Liver (tissue), 9 donors: ENCODE data around the gene MYF5. TPM values are rescaled to one million over a fixed set of nuclear protein-coding genes. Genes with fewer than 3 reads are reported as not detected.

ENCODE experiments used
- DNase-seq: peaks from one replicate; pipeline ENCODE4 v3.0.0-alpha.2; 2017; ENCODE audit warnings: low spot score
- H3K27ac ChIP-seq, 2 donors: one replicate each; pipeline ENCODE4 v1.7.0; 2013; ENCODE audit warnings: inconsistent platforms in 2 of 2, low read length in 2 of 2, control low read depth in 1 of 2, low read depth in 1 of 2, mild to moderate bottlenecking in 1 of 2
- H3K27me3 ChIP-seq, 4 donors: one replicate each; pipeline versions ENCODE4 v1.6.1 to v1.7.0; 2013; ENCODE audit warnings: low read length in 3 of 4, inconsistent platforms in 1 of 4, mild to moderate bottlenecking in 1 of 4, moderate library complexity in 1 of 4; ENCODE audit not compliant: control insufficient read depth in 4 of 4, insufficient read depth in 4 of 4
- H3K36me3 ChIP-seq, 4 donors: one replicate each; pipeline versions ENCODE4 v1.6.1 to v1.7.0; 2013; ENCODE audit warnings: low read length in 3 of 4, mild to moderate bottlenecking in 3 of 4, low read depth in 1 of 4, moderate library complexity in 1 of 4; ENCODE audit not compliant: control insufficient read depth in 4 of 4, insufficient read depth in 3 of 4
- H3K4me1 ChIP-seq, 4 donors: one replicate each; pipeline versions ENCODE4 v1.6.1 to v1.7.0; 2013; ENCODE audit warnings: low read length in 3 of 4, mild to moderate bottlenecking in 3 of 4, moderate library complexity in 1 of 4; ENCODE audit not compliant: control insufficient read depth in 4 of 4, insufficient read depth in 4 of 4
- H3K4me3 ChIP-seq, 3 donors: one replicate each; pipeline versions ENCODE4 v1.6.1 to v1.7.0; 2013; ENCODE audit warnings: low read length in 3 of 3, control low read depth in 1 of 3, low read depth in 1 of 3, mild to moderate bottlenecking in 1 of 3
- H3K9ac ChIP-seq, 2 donors: one replicate each; pipeline ENCODE4 v1.7.0; 2013; ENCODE audit warnings: low read length in 2 of 2, mild to moderate bottlenecking in 2 of 2, moderate library complexity in 2 of 2, control low read depth in 1 of 2, low read depth in 1 of 2
- H3K9me3 ChIP-seq, 4 donors: one replicate each; pipeline versions ENCODE4 v1.6.1 to v1.7.0; 2013; ENCODE audit warnings: low read length in 3 of 4; ENCODE audit not compliant: control insufficient read depth in 4 of 4
- CTCF ChIP-seq: fragments of 150-350 bp; IDR thresholded peaks from 2 replicates; pipeline ENCODE4 v1.5.1; 2017; ENCODE audit warnings: improper control_type of control experiment, low read depth, low read length; ENCODE audit not compliant: missing input control
- EGR1 ChIP-seq, 2 donors: IDR thresholded peaks; 2 replicates each; pipeline ENCODE4 v1.6.1; 2016 to 2018; ENCODE audit warnings: antibody characterized with exemption in 2 of 2, low read depth in 2 of 2
- FOXA1 ChIP-seq: IDR thresholded peaks from 2 replicates; pipeline ENCODE4 v1.6.1; 2016; ENCODE audit warnings: antibody characterized with exemption
- FOXA2 ChIP-seq: IDR thresholded peaks from 2 replicates; pipeline ENCODE4 v1.6.1; 2016; ENCODE audit warnings: antibody characterized with exemption
- HNF4A ChIP-seq, 2 donors: conservative IDR thresholded peaks; 2 replicates each; pipeline ENCODE4 v1.6.1; 2016; ENCODE audit warnings: antibody characterized with exemption in 2 of 2, mild to moderate bottlenecking in 2 of 2
- HNF4G ChIP-seq: IDR thresholded peaks from 2 replicates; pipeline ENCODE4 v1.6.1; 2016; ENCODE audit warnings: antibody characterized with exemption
- JUND ChIP-seq, 2 donors: IDR thresholded peaks; 2 replicates each; pipeline ENCODE4 v1.6.1; 2016; ENCODE audit warnings: antibody characterized with exemption in 2 of 2
- RAD21 ChIP-seq, 2 donors: IDR thresholded peaks; 2 replicates each; pipeline ENCODE4 v1.6.1; 2016; ENCODE audit warnings: antibody characterized with exemption in 2 of 2, mild to moderate bottlenecking in 2 of 2
- REST ChIP-seq: IDR thresholded peaks from 2 replicates; pipeline ENCODE4 v1.6.1; 2016; ENCODE audit warnings: antibody characterized with exemption, mild to moderate bottlenecking
- RXRA ChIP-seq, 2 donors: IDR thresholded peaks; 2 replicates each; pipeline ENCODE4 v1.6.1; 2017 to 2018; ENCODE audit warnings: antibody characterized with exemption in 2 of 2, mild to moderate bottlenecking in 1 of 2
- SP1 ChIP-seq: IDR thresholded peaks from 2 replicates; pipeline ENCODE4 v1.6.1; 2018; ENCODE audit warnings: antibody characterized with exemption, mild to moderate bottlenecking
- TAF1 ChIP-seq: conservative IDR thresholded peaks from 2 replicates; pipeline ENCODE4 v1.6.1; 2016; ENCODE audit warnings: antibody characterized with exemption, mild to moderate bottlenecking
- YY1 ChIP-seq: IDR thresholded peaks from 2 replicates; pipeline ENCODE4 v1.6.1; 2016; ENCODE audit warnings: antibody characterized with exemption, mild to moderate bottlenecking
- WGBS: extraction: QIAGEN DNeasy Blood & Tissue Kit; methylation state at CpG from one replicate; pipeline ENCODE4 v1.1.7; 2013; 5-methylcytosine and 5-hydroxymethylcytosine counted together
- polyA plus RNA-seq, 2 donors: library from polyadenylated mRNA; stranded (reverse) in 1 of 2; unstranded in 1 of 2; fragments of 200-250 nt in 1 of 2; fragments of >200 nt in 1 of 2; fragmentation: Nextera tagmentation in 1 of 2; extraction: Ambion mirVana in 1 of 2; gene quantifications; one replicate each; pipeline versions ENCODE4 v1.2.1 to v1.2.3, GENCODE V29; 2013 to 2015
- total RNA-seq, 2 donors: library from RNA; depleted of rRNA; stranded (reverse); fragments of >200 nt; gene quantifications; one replicate each; pipeline ENCODE4 v1.2.3, GENCODE V29; 2014
- TF ChIP-seq, protein P1 (sequence below): IDR thresholded peaks from 2 replicates; pipeline ENCODE4 v1.6.1; 2016; ENCODE audit warnings: antibody characterized with exemption
- TF ChIP-seq, protein P2 (sequence below): IDR thresholded peaks from 2 replicates; pipeline ENCODE4 v1.6.1; 2016; ENCODE audit warnings: antibody characterized with exemption
- donor health status: healthy.
- donor health status: healthy.
- donor health status: healthy.
- donor health status: healthy.
- donor health status: healthy.

The MYF5 gene
- total and polyA plus RNA-seq, 4 donors = not detected

DNA sequence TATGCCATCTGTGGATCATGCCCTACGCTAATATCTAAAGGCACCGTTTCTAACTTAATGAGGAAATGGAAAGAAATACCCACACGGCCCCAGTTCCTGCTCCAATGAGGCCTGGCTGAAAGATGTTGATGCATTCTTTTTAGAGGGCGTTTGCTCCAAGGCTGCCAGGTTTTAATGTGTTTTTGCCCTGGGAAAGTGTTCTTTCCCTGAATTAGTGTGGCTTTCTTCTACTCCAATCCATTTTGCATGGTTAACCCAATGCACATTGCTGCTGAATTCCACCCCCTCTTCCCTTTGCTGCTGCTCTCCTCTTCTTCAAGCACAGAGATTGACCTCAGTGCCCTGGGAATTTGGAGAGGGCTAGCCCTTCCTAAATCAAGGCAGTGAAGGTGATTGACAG is 1.1 kb downstream of the MYF5 start:
- no peaks in the 10 kb centered on the region for H3K27me3 ChIP-seq
- 75% methylated on average over 4 of the region's 4 CpGs for WGBS
- no peak for TF ChIP-seq EGR1 (IDR thresholded peaks at IDR 0.05; ENCODE audit: low read depth in 2 of 2)
- no peak for TF ChIP-seq FOXA1
- TF ChIP-seq YY1 = no peak
- TF ChIP-seq RAD21 (IDR thresholded peaks at IDR 0.05) = no peak
- TF ChIP-seq FOXA2 = no peak
- TF ChIP-seq, protein P1, sequence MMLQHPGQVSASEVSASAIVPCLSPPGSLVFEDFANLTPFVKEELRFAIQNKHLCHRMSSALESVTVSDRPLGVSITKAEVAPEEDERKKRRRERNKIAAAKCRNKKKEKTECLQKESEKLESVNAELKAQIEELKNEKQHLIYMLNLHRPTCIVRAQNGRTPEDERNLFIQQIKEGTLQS = no peak
- no peak for TF ChIP-seq HNF4G
- TF ChIP-seq CTCF = no peak
- no peak for TF ChIP-seq RXRA (IDR thresholded peaks at IDR 0.05)
- TF ChIP-seq TAF1 = no peak
- TF ChIP-seq, protein P2, sequence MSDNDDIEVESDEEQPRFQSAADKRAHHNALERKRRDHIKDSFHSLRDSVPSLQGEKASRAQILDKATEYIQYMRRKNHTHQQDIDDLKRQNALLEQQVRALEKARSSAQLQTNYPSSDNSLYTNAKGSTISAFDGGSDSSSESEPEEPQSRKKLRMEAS = no peak

DNA sequence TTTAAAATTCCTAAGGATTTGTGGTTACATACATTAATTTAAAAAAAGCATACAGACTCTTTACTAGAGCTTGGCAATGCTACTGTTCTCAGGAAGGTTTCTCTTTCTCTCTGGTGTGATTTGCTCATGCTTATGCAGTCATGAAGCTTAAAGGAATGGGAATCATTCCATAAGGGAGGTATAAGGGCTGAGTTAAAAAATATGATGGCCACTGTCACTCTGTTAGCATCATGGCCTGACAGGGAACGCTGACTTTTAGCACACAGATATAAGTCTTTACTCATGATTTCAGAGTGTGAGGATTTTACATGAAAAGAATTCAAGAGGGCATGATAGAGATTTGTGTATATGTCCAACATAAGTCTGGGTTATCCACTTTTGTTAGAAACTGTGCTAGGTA is 3.8 kb downstream of the MYF5 start:
- no peaks in the 10 kb centered on the region for H3K4me1 ChIP-seq
- TF ChIP-seq REST (no peak), JUND (IDR thresholded peaks at IDR 0.05) (no peak), FOXA2 (no peak), EGR1 (IDR thresholded peaks at IDR 0.05; ENCODE audit: low read depth in 2 of 2) (no peak)
- no peak for DNase-seq
- H3K36me3 ChIP-seq = no peaks in the 10 kb centered on the region
- no peak overlapping the region for H3K4me3 ChIP-seq
- H3K27me3 ChIP-seq = no peaks in the 10 kb centered on the region
- 86% methylated on average over 1 of the region's 1 CpG for WGBS
- no peak overlapping the region for H3K27ac ChIP-seq
- H3K9me3 ChIP-seq = no peaks in the 10 kb centered on the region
- H3K9ac ChIP-seq = no peak overlapping the region

More for the DNA sequence above, 1.1 kb downstream of the MYF5 start:
- Histone ChIP-seq H3K4me3 (no peak overlapping the region), H3K36me3 (no peaks in the 10 kb centered on the region), H3K9ac (no peak overlapping the region), H3K4me1 (no peaks in the 10 kb centered on the region), H3K9me3 (no peaks in the 10 kb centered on the region), H3K27ac (no peak overlapping the region)
- no peak for DNase-seq

- TF ChIP-seq FOXA1 (no peak), TAF1 (no peak), SP1 (no peak), HNF4A (conservative IDR thresholded peaks at IDR 0.05) (no peak), RAD21 (IDR thresholded peaks at IDR 0.05) (no peak)
- DNase-seq = no peak
- WGBS = 78% methylated on average over 3 of the region's 3 CpGs
Measured at GRCh38 chr12:80721326-80721725, 4.6 kb downstream of the MYF5 start.

More at GRCh38 chr12:80721326-80721725, 4.6 kb downstream of the MYF5 start:
- Histone ChIP-seq H3K4me3 (no peak overlapping the region), H3K9ac (no peak overlapping the region), H3K27ac (no peak overlapping the region), H3K9me3 (no peaks in the 10 kb centered on the region), H3K27me3 (no peaks in the 10 kb centered on the region), H3K36me3 (no peaks in the 10 kb centered on the region), H3K4me1 (no peaks in the 10 kb centered on the region)
